GM04503 (cell line): ENCODE results near the gene DPYD.

Experiments
- DNase-seq: peaks from one replicate; pipeline ENCODE4 v3.0.0-alpha.2; 2012; ENCODE audit warnings: low read depth

DPYD gene

GRCh38 chr1:97088391-97088790 is 832.4 kb downstream of the DPYD start:
- DNase-seq, result no peak

DNA sequence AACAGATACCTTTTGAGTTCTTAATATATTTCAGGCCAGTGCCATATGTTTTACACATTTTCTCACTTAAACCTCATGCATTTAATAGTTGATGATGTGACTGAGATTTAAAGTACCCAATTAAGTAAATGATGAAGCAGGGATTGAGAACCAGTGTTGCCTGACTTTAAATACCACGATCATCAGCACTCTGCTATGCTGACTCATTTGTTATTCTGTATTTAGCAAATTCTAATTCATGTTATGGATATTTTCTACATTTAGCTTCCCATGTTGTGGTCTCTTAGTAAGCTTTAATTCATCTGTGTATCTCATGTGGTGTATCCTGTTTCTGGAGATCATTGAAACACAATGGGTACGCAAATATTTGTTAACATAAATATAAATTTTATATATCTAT is 836.3 kb downstream of the DPYD start:
- no peak for DNase-seq

DNA sequence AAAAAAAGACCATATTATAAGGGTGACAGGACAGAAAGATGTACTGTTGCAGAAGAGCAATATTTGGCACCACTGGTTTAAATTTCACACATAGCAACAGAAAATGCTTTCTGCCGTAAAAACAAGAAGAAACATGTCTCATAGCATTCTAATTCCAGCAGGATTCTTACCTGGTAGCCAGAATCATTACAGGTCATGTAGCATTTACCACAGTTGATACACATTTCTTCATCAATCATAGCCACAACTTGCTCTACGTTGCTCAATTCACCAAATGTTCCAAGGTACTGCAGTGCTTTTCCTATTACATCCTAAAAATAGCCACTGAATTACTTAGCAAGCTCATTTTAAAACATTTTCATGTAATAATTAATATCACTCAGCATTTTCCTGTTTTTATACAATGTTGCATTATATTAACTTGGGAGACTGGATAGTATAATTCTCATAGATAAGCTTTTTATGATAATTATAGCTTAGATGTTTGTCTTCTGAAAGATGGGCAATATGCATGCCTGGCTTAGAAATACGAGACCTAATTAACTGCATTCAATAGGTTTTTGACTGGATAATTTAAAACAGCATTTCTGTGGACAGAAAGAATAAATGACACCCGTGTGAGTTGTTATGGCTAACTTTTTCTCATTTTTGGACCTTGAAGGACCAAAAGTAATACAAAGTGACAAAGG is 838.5 kb downstream of the DPYD start:
- DNase-seq, result no peak

DNA sequence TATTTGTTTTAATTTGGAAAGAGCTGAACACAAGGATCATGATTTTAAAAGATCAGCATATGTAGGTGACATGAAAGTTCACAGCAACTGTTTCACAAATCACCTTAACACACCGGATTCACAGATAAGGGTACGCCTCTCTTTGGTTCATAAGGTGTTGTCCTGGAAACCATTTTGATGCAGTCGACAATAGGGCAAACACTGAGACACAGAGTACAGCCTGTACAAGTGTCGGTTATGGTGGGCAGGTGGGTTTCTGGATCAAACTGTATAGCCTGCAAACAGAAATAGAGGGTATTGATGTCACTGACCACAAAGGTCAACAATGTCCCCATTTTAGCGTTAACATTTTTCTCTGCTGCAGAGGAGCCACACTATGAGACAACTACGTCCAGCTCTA is 842.0 kb downstream of the DPYD start:
- no peak for DNase-seq

DNA sequence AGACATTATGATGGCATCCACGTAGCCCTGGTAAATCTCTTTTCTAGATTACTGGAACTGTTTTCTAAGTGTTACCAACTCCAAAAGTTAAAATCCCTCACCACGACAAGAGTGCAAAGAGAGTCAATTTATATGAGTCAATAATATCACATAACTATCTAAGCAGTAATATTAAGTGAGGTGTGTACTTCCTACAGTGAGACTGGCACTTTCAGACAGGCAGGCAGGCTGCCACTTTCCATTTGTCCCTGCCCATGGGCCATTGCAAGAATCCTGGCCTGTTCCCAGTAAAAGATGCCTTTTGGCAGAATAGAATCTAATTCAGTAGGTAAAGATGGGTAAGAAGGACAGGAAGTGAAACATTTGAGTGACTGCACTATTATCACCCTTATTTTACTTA is 843.6 kb downstream of the DPYD start:
- no peak for DNase-seq

- no peak for DNase-seq
Observed at GRCh38 chr1:97074771-97075170, 846.1 kb downstream of the DPYD start.

- DNase-seq, result no peak
Observed at GRCh38 chr1:97073936-97074335, 846.9 kb downstream of the DPYD start.

DNA sequence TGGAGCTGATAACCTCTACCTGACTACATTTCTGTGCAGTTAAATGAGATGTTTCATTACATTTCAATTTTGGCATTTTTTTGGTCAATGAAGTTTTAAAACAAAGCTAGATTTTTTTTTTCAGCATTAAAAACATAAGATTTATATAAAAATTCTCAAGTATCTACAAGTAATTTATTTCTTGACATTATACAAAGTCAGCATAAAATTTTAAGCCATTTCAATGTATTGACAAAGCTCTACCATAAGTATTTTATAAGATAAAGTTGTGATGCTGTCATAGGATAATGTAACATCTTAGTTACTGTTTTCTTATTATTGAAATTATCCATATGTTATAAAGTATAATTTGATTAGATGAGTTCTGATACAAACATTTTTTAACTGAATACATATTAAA is 847.7 kb downstream of the DPYD start:
- DNase-seq, result no peak

DNA sequence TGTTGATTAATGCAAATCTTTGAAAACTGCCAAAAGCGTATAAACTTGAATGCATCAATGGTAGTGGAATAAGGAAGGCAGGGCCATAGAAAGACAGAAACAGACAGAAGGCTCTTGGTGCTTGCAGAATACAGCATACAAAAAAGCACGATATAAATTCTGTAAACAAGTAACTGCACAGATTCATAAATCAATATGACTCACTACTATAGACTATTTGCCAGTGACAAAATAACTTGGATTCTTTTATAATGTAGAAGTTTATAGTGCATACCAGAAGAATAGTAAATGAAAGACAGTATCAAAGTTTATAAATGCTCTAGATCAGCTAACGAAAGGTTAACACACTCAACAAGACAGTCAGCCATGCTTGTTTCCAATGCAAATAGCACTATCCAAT is 849.7 kb downstream of the DPYD start:
- DNase-seq, result no peak

DNA sequence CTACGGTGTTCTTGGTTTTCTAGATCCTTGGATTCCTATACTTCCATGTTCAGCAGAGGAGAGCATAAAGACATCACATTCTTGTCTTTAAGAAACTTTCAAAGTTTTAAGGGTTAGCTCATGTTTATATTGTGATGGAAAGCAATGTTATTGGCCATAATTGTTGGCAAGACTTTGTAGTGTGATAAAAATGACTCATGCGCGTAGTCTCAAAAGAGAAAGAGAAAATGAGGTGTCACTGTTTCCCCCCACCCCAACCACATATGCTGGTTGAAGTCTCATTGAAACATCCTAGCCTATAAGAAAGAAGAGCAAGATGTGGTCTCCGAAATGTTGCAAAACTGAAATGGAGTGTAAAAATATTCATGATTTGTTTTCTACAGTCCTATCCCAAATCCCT is 850.5 kb downstream of the DPYD start:
- DNase-seq, result no peak

- DNase-seq, result no peak
Observed at GRCh38 chr1:97069312-97069711, 851.5 kb downstream of the DPYD start.

GRCh38 chr1:97066860-97067259 is 854.0 kb downstream of the DPYD start:
- DNase-seq, result no peak

DNA sequence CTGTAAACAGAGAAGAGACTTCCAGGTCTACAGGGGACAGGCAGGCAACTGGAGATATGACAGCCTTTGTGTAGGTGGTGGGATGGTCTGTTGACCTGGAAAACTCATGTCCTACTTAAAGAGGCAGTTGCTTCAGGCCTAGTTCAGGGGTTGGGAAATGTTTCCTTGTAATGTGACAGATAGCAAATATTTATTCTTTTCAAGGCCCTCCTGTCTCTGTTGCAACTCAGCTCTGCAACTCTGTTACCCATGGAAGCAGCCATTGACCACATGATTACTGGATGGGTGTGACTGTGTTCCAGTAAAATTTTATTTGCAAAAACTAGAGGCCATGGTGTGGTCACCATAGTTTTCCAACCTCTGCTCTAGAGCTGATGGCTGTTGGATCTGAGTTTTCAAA is 857.3 kb downstream of the DPYD start:
- DNase-seq, result no peak

- DNase-seq, result no peak
Observed at GRCh38 chr1:97061604-97062003, 859.2 kb downstream of the DPYD start.

GRCh38 chr1:97056386-97056785 is 864.4 kb downstream of the DPYD start:
- no peak for DNase-seq

GRCh38 chr1:97053268-97053667 is 867.6 kb downstream of the DPYD start:
- no peak for DNase-seq

- DNase-seq, result no peak
Observed at GRCh38 chr1:97051823-97052222, 869.0 kb downstream of the DPYD start.

DNA sequence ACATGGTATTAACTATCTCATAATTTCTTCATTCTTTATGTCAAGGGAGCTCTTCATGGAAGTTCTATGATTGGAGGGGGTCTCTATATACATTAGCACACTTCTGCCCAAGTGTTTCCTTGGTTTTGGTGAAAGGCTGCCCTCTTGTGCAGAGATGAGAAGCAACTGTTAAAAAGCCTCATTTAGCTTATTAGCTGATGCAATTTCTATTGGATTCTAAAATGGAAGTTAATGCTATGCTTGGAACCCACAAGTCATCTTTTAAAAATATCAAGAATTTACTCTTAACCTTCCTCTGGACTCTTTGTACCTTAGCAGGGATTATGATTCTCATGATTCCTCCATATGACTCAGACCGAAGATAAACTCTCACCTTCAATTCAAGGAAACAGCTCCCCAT is 870.3 kb downstream of the DPYD start:
- no peak for DNase-seq

DNA sequence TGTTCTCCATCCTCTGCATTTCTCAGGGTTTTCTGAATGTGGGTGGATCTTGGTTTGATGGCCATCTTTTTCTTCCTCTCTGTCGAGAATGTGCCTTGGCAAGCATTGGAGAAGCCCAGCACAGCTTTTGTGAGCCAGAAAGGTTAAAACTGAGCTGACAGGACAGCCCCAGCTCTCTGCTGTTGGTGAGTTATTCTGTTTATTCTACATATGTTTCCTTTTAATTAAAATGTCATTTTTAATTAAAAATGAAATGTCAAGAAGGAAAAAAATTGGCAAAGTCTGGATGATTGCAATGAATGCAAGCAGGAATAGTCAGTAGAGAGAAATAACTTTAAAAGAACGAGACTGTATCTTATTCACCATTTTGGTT is 873.4 kb downstream of the DPYD start:
- no peak for DNase-seq

GRCh38 chr1:97046765-97047420 is 873.9 kb downstream of the DPYD start:
- no peak for DNase-seq

DNA sequence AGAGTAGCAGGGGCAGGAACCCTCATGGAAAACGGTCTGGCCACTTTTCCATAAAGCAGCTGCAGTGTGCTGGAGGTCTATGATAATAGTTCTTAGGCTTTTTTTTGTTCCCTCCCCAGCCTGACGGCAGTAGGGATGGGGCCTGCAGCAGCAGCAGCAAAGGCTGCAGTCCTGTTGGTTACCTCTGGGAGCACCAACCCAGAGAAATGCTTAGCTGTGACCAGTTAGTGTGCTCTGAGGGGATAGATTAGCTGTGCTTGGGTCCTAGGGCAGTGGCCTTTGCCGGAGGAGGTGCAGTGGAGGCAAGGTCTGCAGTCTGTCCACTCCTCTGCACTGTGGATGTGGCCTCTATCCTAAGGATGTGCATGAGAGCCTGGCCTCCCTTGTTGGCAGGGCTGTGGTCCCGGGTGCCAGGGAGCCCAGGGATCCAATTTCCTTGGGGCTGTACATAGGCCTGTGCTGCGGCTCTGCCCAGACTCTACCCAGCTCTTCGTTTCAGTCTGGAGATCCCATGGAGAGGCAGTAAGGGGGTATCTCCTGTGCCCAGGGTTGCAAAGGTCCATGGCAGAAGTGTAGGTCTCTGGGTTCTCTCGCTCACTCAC is 876.6 kb downstream of the DPYD start:
- no peak for DNase-seq

GRCh38 chr1:97042551-97042950 is 878.3 kb downstream of the DPYD start:
- peak; percentile 75 for DNase-seq

DNA sequence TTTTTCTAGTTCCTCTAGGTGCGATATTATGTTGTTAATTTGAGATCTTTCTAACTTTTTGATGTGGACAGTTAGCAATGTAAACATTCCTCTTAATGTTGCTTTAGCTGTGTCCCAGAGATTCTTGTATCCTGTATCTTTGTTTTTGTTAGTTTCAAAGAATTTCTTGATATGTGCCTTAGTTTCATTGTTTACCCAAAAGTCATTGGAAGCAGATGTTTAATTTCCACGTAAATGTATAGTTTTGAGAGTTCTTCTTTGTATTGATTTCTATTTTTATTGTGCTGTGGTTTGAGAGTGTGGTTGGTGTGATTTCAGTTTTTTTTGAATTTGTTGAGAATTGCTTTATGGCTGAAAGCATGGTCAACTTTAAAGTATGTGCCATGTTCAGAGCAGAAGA is 879.8 kb downstream of the DPYD start:
- DNase-seq, result no peak

GRCh38 chr1:97038410-97038809 is 882.4 kb downstream of the DPYD start:
- peak; percentile 37 for DNase-seq
